H54 (cell line): ENCODE results near the gene EFS.

Experiments
- DNase-seq: peaks from one replicate; pipeline ENCODE4 v3.0.0; 2011; ENCODE audit warnings: low spot score, mixed read lengths; ENCODE audit not compliant: insufficient read length
- FAIRE-seq: peaks from 3 replicates; lab custom pipeline; 2011; peaks lifted over from hg19 to GRCh38; lab: Jason Lieb, UNC
- POLR2A ChIP-seq: IDR thresholded peaks from 2 replicates; pipeline ENCODE4 v1.6.1; 2011; ENCODE audit warnings: low read depth, mild to moderate bottlenecking, low read length

EFS gene

DNA sequence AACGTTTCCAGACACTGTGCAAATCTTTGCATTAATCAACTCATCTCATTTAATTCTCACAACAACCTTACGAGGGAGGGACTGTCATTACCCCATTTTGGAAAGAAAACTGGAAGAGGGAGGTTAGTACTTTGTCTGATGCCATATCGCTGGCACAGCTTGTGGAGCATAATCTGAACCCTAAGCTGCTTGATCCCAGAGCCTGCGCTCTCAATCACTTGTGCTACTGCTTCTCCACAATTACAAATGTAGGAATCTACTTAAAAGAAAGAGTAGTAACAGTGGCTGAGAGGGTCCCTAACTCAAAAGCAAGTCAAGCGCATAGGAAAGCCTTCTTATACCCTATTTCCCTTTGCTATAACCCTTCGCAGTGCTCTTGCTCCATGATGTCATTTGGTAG is 3.2 kb downstream of the EFS start:
- FAIRE-seq (no peak), DNase-seq (no peak)
- no peak for TF ChIP-seq POLR2A

DNA sequence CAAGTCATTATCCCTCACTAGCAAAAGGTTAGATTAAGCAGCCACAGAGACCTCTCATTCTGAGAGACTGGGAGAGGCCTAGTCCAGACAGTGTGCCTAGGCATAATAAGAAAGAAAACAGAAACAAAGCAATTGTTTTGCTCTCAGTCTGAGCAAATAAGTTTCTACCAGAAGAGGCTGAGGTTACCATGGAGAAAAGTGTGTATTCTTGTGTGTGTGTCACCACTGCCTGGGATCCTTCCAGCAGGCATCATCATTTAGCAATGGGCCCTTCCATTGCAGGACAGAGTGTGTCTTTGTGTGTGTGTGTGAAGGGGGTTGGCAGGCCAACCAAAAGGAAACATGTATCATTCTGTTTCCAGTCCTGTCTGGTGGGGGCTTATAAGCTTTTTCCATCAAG is 3.7 kb downstream of the EFS start:
- TF ChIP-seq POLR2A, result no peak
- no peak for DNase-seq
- FAIRE-seq, result no peak

- DNase-seq (peak; percentile 38), FAIRE-seq (no peak)
- TF ChIP-seq POLR2A, result no peak
These were observed 4.5 kb downstream of the EFS start for GRCh38 chr14:23360496-23360895.

- no peak for FAIRE-seq
- no peak for TF ChIP-seq POLR2A
- DNase-seq, result no peak
These were observed 5.1 kb downstream of the EFS start for GRCh38 chr14:23359722-23360447.

GRCh38 chr14:23359167-23359626 is 5.8 kb downstream of the EFS start:
- no peak for DNase-seq
- no peak for TF ChIP-seq POLR2A
- no peak for FAIRE-seq

DNA sequence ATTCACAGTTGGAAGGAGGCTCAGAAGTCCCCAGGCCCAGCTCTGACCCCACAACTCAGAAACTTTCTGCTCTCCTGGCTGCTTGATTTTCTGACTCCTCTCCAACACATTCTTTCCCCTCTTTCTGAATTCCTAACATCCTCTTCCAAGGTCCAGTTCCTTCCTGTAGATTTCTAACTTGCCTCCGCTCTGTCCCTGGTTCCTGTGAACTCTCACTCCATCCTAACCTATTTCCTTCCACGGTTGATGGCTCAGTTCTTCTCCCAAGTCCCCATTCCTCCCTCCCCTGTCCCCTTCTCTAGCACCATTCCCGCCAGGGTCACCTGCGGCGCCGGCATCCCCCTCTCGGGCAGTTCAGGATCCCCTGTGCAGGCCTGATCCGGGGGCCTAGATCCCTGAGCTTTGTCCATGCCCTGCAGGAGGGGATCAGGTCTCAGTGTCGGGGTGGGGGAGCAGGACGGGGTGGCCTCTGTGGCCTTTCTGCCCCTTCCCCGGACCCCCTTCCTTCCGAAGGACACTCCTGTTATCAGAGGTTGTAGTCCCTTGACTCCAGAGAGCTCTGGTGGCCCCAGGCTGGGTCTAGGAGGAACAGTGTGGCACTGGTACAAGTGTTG is 6.3 kb downstream of the EFS start:
- FAIRE-seq (no peak), DNase-seq (no peak)
- no peak for TF ChIP-seq POLR2A

DNA sequence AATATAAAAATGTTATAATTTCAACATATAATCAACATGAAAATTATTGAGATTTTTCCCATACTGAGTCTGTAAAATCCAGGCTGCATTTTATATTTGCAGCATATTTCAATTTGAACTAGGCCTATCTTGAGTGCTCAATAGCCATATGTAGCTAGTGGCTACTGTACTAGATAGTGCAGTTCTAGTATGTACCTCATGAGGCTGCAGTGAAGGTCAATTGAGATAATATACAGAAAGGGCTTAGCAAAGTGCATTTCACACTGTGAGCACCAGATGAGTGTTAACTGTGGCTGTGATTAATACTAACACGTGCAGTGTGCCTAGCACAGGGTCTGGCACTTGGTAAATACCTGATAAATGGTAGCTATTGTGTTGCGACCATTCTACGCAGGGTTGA is 6.9 kb downstream of the EFS start:
- no peak for TF ChIP-seq POLR2A
- DNase-seq, result no peak
- FAIRE-seq, result no peak

DNA sequence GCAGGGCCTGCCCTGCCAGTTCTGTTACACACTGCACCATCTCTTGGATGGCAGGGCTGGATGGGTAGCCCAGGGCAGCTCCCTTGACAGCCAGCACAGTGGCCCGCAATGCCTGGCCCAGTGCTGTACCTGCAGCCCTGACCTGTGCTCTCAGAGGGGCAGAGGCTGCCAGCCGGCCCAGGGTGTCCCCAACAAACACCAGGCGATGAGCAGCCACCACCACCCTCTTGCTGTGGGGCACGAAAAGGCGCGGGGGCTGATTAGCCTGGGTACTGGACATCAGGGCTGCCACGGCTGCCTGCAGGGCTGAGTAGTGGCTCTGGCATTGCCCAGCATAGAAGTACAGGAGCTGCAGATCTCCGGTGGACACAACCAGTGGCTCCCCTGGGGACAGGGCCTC is 7.7 kb downstream of the EFS start:
- FAIRE-seq (no peak), DNase-seq (no peak)
- TF ChIP-seq POLR2A, result no peak

GRCh38 chr14:23356662-23357061 is 8.3 kb downstream of the EFS start:
- FAIRE-seq (no peak), DNase-seq (no peak)
- no peak for TF ChIP-seq POLR2A

- DNase-seq (no peak), FAIRE-seq (no peak)
- no peak for TF ChIP-seq POLR2A
These were observed 9.0 kb downstream of the EFS start for GRCh38 chr14:23355871-23356435.

GRCh38 chr14:23354990-23355389 is 10.0 kb downstream of the EFS start:
- FAIRE-seq (no peak), DNase-seq (no peak)

DNA sequence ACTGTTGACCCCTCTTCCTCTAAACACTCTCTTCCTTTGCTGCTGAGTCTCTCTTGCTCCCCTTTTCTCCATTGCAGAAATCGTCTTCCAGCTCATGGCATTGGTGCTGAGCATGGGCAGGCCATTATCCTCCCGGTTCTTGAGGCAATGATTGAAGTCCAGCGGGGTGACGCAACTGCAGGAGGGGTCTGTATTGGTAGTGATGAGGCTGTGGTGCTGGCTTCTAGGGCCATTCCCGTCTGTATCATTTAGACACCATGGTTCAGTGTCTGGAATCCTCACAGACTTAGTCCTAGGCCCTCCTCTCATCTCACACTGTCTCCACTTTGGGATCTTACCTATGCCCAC is 11.6 kb downstream of the EFS start:
- TF ChIP-seq POLR2A, result no peak
- DNase-seq (no peak), FAIRE-seq (no peak)

More at GRCh38 chr14:23354990-23355389, 10.0 kb downstream of the EFS start:
- TF ChIP-seq POLR2A, result no peak

DNA sequence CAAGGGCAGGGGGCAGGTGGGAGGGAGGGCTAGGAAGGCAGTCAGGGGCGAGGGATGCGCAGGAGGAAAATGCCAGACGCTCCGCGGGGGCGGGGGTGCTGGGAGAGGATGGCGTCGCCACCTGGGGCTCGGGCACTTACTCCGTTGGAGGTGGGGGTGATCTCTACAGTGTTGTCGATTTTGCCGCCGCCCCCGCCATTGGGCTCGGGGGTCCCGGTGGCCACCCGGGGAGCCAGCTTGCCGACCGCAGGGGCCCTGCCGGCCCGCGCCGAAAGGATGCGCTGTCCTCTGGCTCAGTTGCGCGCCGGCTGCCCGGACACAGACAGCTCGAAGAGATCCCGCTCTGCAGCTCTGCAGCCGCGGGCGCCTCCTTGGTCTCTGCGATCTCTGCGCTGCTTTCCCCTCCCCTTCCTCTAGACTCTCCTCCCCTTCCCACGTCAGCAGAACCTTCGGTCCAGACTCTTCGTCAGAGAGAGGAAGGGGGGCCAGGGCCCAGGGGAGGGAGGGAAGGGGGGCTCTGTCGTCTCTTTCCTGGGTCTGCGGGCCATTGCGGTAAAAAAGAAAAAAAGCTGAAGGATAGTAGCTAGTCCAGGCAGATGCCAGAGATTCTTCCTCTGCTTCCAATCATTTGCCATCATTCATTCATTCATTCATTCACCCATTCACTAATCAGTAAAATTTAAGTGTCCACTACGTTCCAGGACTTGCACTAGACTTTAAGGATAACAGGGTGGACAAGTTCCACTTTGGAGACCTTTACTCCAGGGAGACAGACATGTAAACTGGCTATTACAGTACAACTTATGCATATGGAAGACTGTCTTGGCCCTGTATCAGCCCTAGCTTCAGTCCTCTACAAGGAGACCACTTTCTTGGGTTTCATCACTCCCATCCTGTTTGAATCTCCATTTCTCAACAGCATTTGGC is 12.2 kb downstream of the EFS start, which contains the start of gene SLC22A17:
Gene SLC22A17 (minus strand): TSS at position 382 of the 927 bp plus-strand sequence.
- TF ChIP-seq POLR2A, result peak; percentile 74
- FAIRE-seq, result no peak

More for the DNA sequence above, 12.2 kb downstream of the EFS start, which contains the start of gene SLC22A17:
- DNase-seq, result peak; percentile 41
